NCI-H774 (cell line): Measurements from ENCODE around the gene ANKRD45.
"Not testable (repeated sequence)": the region's sequence is repeated elsewhere in the genome, so short reads cannot be mapped to it uniquely, and the experiment has no call there.

Experiments
- DNase-seq: peaks from one replicate; lab custom pipeline; 2025; lab: John Stamatoyannopoulos, UW

ANKRD45 gene

GRCh38 chr1:173572201-173572873 is 97.3 kb downstream of the ANKRD45 start:
- no peak for DNase-seq

GRCh38 chr1:173570370-173571007 is 99.2 kb downstream of the ANKRD45 start:
- DNase-seq, result no peak

GRCh38 chr1:173568483-173568882 is 101.2 kb downstream of the ANKRD45 start:
- DNase-seq, result no peak

- DNase-seq, result not testable (repeated sequence)
Measured at GRCh38 chr1:173563846-173564245, 105.8 kb downstream of the ANKRD45 start.

- no peak for DNase-seq
Measured at GRCh38 chr1:173562813-173563212, 106.8 kb downstream of the ANKRD45 start.

- DNase-seq, result no peak
Measured at GRCh38 chr1:173561263-173561662, 108.4 kb downstream of the ANKRD45 start.

- no peak for DNase-seq
Measured at GRCh38 chr1:173560285-173560880, 109.3 kb downstream of the ANKRD45 start.
